ENCODE results near the gene RNF138.

DNA sequence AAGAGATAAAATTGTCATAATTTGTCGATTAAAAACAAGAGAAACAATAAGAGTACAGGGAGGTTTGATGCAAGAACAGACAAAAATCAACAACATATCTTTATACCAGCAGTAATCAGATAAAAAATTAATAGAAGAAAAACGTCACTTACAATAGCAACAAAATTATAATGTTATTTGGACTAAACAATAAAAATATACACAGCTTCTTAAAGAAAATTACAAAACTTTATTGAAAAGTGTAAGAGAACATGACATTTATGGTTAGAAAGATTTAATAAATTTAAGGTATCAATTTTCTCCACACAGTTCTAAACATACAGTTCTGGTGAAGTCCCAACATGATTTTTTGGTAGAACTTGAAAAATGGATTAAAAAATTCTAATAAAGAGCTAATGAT lies 12.8 kb downstream of the RNF138 start:
- TF ChIP-seq, protein P1, sequence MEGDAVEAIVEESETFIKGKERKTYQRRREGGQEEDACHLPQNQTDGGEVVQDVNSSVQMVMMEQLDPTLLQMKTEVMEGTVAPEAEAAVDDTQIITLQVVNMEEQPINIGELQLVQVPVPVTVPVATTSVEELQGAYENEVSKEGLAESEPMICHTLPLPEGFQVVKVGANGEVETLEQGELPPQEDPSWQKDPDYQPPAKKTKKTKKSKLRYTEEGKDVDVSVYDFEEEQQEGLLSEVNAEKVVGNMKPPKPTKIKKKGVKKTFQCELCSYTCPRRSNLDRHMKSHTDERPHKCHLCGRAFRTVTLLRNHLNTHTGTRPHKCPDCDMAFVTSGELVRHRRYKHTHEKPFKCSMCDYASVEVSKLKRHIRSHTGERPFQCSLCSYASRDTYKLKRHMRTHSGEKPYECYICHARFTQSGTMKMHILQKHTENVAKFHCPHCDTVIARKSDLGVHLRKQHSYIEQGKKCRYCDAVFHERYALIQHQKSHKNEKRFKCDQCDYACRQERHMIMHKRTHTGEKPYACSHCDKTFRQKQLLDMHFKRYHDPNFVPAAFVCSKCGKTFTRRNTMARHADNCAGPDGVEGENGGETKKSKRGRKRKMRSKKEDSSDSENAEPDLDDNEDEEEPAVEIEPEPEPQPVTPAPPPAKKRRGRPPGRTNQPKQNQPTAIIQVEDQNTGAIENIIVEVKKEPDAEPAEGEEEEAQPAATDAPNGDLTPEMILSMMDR (conservative IDR thresholded peaks at IDR 0.05; ENCODE audit: low read length), result no peak
- no peak for TF ChIP-seq EZH2phosphoT487 (IDR thresholded peaks at IDR 0.05; ENCODE audit: borderline replicate concordance)
